Stimulated activated CD8-positive, alpha-beta memory T cell treated with anti-CD3 and anti-CD28 coated beads, Interleukin-7, amount 100 ng/mL, for 24 hours (primary cell): ENCODE data around the gene QRICH2.
"Not testable (repeated sequence)": the region's sequence is repeated elsewhere in the genome, so short reads cannot be mapped to it uniquely, and the experiment has no call there.

Source experiments
- DNase-seq: peaks from one replicate; pipeline ENCODE4 v3.0.0-alpha.2; 2020; ENCODE audit warnings: low read depth

QRICH2 gene

DNA sequence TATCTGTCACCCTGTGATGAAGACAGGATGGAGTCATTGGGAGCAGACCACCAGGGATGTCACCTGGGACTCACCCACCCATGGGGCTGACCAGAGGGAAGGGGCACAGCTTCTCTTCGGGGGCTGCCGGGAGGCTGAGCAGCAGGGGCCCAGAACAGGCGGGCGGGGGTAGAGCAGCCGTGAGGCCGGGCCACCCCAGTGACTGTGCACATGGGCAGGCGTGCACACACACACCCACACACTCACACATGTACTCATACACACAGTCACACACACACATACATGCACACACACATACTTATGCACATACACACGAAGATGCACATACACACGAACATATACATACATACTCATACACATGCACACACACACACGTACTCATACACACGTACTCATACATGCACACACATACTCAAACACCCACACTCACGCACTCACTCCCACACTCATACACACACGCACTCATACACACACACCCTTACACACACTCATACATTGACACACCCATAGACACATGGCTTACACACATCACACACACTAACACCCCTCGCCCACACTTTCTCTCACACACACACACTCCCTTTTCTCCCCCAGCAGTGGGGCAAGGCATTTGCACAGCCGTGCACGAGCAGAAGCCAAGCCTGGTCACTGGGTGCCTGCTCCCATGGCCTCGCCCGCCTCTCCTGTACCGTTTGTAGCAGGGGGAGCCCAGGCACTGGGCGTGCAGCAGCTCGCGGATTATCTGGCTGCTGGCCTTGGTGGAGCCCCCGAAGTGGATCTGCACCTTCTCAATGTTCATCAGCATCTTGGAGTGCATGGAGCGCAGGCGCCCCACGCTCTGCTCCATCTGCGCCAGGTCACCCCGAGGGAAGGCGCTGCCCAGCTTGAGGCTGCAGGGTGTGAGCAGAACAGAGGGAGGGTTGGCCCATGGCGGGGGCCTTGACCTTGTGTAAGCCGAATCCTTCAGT, 30.5 kb downstream of the QRICH2 start:
- DNase-seq: no peak

DNA sequence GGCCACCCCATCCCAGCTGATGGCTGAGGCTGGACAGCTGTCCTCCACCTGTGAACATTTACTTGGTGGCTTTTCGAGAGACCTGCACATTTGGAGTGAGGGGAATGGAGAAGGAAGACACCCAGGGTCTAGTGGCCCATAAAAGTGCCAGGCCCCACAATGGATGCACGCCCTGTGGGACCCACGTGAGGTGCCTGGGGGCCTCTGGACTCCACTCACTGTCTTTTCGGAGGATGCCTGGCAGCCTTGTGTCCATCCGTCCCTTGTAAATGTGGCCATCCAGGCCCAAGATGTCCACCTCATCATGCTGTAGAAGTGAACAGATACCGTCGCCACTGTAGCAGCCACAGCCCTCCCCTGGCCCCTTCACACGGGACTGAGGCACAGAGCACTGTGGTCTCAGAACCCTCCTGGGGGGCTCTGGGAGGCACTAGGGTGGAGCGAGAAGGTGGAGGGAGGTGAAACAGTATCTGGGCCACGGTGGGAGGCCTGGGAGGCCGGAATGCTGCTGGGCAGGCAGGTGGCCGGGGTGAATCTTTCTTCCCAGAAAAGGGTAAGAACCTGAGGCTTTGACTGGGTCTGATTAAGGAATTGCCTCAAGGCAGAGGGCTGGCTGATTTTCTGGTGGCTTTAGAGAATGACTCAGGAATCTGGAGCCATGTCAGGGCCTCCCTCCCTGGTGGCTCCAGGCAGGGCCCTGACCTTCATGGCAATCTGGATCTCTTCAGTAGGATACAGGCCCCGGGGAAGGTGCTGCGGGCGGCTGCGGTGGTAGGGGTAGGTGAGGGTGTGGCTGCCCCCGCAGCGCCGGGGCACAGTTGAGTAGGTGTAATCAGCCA, 31.4 kb downstream of the QRICH2 start:
- DNase-seq: no peak

DNA sequence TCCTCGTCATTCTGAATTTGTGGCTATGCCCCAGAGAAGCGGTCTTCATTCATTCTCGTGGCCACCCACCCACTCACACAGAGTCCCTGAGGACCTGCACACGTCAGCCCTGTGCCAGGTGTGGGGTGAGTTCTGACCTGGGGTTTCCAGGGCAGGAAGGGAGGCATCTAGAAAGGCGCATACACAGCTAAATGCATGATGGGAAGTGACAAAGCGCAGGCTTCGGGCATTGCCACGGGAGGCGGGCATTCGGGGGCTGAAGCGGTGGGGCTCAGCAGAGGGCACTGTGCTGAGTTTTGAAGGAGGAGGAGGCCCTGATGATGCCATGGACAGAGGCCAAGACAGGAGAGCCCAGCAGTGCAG, 32.0 kb downstream of the QRICH2 start:
- no peak for DNase-seq

DNA sequence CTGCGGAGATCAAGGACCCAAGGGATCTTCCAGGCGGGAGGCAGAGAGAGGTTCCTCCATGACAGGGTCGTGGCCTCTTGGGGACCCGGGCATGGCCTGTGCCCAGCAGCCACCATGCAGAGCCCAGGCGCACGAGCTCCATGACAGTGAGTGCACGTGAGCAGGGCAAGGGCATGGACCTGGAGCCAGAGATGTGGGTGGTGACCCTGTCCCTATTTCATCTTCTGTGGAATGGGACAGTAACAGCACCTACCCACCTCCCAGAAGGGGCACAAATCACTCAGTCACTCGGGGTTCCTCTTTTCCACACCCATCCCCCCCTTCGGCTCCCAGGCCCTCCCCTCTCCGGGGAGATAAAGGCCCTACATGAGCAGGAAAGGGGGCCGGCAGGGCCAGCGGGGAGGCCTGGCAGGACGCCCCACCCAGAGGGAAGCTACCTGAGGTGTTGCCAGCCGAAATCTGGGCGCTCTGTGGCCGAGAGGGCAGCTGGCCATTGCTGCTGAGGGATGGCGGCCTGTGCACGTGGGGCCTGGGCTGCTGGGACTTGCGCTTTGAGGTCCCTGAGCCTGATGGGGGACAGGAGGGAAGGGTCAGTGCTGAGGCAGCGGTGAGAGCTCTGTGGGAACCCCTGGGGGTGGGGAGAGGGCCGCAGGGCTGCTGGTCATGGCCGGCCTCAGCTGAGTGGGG, 32.6 kb downstream of the QRICH2 start:
- no peak for DNase-seq

DNA sequence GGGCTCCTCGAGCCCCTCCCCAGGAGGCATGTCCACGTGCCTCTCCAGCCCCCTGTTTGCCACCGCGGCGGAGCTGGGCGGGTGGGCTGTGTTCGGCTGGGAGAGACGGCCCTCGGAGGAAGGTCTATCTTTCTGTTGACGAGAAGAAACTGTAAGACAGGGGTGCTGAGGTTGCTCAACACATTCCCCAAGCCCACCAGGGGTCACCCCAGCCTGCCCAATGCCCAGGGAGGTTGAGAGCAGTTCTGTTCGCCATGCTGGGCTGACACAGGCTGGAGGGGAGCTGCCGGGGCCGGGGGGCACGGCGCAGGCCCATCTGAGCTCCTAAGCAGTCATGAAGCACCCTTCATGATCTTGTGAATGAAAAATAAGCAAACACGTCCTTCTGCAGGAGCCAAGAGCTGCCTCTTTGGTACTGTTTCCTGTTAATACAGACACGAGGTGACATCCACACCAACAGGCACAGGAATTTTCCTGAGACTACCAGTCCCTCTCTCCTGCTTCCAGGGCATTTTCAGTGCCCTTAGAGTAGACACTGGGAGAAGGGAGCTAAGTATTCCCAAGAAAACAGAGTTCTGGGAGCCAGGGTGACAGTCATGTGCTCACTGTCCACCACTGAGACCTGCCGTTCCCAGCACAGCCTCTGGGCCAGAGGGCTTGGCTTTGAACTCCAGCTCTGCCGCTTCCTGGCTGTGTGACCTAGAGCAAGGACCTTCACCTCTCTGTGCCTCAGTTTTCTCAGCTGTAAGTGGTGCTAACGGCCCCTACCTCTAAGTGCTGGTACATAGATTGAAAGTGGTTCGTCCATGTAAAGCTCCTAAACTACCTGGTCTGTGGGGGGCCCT, 33.7 kb downstream of the QRICH2 start:
- no peak for DNase-seq

DNA sequence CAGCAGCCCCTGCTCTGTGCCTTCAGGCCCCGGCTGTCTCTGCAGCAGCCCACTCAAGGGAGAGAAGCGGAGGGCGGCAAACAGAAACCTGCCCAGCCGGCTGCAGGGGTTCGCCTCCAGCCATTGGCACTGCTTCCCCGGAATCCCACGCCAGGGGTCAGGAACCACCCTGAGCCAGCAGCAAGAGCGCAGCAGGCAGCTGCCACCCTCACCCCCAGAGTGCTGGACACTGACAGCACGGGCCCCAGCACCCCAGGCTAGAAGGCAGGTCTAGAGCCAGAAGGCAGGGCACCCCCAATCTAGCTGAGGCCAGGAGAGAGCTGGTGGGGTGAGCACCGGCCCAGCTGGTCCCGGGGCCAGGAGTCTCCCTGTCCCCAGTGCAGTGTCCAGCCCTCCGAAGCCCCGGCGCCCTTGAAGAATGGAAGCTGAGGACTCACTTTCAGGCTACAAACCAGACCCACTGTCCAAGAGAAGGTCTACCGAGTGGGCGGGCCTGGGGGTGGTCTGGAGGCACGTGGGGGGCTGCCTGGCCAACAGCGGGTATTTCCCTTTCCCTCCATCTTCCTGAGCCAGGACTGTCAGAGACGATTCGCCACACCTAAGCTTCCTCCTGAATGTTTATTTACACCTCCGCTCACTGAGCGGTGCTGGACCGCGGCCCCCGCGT, 34.5 kb downstream of the QRICH2 start:
- DNase-seq: no peak

DNA sequence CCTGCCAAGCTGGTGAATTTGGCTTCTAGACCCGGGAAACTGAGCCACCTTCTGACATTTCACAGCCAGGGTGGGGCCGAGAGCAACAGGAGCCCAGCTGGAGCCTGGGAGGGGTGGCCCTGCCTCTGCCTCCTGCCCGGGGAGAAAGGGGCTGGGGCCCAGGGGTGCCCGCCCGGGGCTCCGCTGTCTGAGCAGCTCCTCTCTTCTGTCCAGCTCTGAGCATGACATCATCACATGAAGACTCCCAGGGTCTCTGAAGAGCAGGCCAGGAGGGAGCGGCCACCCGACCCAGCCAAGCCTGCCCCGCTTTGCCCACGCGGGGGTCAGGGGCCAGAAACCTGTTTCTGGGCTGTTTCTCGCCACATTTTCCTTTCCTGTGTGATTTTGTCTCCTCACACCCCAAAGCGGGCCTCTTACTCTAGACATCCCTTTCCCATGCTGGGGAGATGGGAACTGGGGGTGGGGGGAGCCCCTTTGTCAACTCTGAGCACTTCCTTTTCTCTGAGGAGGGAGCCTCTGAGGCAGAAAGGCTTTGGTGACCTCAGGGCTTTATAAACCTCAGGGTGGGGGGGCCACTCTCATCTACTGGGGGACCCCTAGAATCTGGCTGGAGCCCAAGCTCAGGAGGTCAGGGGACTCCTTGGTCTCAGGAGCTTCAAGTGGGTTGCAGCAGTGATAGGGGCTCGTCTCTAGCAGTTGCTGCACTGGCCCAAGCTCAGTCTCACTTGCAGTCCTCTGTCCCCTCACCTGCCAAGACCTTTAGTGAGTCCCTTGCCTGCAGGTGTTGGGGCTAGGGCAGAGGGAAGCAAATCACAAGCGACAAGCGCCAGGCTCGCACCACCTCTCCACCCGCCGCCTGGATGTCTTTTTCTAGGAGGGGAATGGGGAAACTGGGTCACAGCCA, 35.3 kb downstream of the QRICH2 start:
- DNase-seq: no peak

DNA sequence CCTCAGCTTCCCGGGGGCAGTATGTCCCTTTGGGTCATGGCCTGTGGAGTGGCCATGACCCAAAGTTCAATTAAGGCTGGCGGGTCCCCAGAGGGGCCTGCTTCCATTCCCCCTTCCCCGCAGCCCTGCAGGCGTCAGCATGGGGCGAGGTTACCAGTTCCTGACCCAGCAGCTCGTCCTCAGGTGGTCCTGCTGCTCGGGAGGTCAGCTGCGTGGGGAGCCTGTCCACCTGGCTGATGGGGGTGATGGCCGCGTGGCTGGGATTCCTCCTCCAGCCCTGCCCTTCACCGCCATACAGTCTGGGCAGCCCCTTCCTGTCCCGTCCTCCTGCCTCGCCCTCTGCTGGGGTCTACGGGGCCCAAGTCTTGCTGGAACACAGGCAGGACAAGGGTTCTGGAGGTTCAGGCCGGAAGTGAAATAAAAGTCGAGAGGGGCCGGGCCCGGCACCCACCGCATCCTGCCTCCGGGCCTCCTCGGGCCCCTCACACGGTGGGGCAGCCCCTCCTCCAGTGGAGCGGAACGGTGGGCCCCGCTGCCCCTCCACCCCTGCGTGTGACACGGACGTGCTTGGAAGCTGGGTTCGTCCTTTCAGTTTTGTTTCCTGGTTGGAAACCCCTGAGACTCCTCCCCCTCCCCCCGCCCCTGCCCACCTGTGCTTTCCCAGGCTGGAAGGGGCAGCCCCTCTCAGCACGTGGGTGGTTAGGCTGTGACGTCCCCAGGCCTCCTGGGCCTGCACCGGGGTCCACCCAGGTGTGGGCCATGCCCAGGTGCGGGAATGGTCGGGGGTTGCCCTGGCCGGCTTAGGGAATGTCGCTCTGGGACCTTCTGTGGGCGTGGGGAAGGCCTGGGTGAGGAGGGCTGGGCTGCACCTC, 36.2 kb downstream of the QRICH2 start:
- DNase-seq: peak; percentile 64

DNA sequence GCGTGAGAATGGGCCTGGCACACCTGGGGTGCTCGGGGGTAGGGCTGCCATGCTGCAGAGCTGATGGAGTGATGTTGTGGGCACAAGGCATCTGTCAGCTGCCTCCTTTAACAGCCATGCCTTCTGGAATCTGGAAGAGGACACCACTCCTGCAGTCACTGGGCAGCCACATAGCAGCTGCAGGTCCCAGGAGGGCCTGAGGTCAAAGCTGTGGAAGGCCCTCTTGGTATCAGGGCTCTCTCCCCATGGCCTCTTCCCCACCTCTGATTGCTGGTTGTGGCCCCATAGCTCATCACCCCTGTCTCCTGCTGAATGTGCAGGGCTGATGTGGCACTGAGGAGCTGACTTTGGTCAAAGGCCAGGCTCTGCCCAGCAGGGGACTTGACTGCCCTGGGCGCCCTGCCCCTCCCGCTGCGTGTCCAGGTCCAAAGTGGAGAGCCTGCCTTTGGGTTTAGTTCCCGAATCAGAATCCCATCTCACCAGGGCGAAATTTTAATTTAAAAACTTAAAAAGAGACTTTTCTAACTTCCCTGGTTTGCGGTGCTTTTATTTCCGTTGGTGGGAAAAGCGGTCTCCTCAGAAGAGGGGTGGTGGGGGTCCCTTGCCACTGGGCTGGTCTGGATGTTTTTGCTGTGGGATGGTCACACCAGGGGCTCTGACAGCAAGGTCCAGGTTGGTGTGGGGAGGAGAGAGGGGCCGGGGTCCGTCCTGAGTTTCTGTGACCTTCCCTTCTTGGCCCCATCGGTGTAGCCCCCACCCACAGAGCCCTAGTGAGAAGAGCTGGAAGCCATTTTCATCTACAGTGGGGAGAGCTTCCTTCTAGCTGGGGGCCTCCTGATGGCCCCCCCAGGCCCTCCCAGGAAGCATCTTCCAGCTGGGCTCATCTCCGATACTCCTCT, 37.1 kb downstream of the QRICH2 start:
- no peak for DNase-seq

DNA sequence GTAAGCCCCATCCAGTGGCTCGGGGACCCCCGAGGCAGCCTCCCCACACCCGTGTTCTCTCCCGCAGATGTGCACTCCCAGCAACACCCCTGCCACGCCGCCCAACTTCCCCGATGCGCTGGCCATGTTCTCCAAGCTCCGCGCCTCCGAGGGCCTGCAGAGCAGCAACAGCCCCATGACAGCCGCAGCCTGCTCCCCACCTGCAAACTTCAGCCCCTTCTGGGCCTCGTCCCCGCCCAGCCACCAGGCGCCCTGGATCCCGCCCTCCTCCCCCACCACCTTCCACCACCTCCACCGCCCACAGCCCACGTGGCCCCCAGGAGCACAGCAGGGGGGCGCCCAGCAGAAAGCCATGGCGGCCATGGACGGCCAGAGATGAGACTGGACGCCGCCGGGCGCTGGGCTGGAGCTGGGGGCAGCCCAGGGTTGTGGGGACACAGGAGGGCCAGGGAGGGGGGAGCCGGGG, 37.9 kb downstream of the QRICH2 start:
- DNase-seq: no peak

DNA sequence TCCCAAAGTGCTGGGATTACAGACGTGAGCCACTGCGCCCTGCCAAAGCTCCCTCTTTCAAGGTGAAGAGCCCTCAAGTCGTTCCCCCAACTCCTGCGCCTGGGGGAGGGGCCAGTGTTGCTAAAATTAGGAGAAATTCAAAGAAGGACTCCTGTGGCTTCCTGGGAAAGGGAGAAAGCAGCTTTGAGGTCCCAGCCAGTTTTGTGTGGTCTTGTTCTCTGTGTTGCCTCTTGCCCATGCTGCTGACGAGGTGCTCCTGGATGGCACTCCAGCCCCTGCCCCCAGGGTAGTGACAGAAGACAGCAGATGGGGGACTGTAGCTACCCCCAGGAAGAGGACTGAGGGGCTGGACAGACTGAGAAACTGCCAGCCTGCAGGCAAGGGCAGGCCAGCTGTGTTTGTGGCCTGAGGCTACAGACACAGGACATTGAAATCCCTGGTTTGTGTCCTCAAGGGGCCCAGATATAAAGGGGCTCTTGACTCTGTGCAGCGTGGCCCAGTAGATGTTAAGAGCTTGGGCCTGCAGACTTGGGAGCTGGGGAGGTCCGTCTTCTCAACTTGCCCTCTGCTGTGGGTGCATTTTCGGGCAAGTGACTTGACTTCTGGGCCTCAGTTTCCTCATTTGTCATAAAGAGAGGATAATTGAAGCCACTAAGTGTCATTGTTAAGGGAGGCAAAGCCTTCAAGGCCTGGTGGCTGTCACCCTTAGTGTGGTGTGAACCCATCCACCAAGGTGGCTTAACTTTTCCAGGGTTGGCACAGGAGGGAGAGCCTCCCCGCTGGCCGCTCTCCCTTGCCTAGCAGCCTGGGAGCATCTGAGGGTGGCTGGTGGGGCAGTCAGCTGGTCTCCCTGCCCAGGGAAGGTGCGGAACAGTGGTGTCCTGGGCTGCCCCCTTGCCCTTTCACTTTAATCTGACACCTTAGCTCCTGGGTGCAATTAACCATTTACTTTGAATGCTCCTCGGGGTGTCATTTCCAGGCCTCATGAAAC, 38.8 kb downstream of the QRICH2 start:
- DNase-seq: no peak

DNA sequence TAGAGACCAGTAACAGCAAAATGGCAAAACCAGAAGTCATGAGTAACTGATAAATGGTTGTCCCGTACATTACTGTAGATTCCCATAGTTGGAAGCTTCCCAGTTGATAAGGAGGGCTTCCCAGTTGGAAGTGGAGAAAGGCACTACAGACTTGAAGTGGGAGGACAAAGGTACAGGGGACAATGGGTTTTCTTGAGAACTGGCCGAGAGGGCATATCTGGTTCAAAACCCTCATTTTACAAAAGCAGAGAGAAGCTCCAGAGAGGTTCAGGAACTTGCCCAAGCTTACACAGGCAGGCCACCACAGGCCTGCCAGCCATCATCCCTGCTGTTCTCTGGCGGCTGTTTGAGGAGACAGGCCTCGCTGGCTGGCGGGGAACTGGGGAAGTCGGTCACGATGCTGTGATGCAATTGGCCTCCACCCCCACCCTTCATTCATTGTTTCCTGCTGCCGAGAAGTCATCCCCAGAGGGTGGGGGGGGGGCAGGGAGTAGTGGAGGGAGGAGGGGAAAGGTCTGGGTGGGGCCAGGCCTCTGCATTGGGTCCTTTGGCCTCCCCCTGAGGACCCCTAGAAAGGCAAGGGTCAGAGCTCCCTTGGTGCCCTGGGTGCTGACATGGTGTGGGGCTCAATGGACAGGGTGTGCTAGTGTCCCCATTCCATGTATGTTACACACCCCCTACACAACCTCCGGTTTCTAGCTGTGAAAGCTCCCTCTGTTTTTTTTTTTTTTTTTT, 39.9 kb downstream of the QRICH2 start:
- no peak for DNase-seq

DNA sequence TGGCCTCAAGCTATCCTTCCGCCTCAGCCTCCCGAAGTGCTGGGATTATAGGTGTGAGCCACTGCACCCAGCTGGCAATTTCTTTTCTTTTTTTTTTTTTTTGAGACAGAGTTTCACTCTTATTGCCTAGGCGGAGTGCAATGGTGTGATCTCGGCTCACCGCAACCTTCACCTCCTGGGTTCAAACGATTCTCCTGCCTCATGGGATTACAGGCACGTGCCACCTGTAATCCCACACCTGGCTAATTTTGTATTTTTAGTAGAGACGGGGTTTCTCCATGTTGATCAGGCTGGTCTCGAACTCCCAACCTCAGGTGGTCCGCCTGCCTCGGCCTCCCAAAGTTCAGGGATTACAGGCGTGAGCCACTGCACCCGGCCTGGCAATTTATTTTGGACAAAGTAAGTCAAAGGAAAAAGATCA, 40.5 kb downstream of the QRICH2 start:
- not testable (repeated sequence) for DNase-seq

DNA sequence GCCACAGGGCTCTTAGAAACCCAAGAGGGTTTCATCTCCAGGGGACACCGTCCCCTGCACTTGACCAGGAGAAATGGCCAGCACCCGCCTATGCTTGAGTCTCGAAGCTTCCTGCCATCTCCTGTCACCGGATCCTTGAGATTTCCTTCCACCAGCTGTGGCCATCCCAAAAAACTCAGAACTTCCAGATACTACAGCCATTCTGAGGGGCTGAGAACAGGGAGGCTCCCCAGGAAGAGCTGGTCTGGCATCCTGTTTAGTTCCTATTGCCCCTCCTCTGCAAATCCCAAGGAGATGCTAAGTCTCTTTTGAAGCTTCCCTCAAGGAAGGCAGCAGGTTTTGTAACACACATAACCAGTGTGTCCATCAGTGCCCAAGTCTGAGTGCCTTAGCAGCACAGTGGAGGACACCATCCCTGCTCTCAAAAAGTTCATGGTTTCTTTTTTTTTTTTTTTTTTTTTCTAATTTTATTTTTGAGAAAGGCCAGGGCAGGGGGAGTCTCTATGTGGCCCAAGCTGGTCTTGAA, 41.0 kb downstream of the QRICH2 start:
- DNase-seq: no peak

DNA sequence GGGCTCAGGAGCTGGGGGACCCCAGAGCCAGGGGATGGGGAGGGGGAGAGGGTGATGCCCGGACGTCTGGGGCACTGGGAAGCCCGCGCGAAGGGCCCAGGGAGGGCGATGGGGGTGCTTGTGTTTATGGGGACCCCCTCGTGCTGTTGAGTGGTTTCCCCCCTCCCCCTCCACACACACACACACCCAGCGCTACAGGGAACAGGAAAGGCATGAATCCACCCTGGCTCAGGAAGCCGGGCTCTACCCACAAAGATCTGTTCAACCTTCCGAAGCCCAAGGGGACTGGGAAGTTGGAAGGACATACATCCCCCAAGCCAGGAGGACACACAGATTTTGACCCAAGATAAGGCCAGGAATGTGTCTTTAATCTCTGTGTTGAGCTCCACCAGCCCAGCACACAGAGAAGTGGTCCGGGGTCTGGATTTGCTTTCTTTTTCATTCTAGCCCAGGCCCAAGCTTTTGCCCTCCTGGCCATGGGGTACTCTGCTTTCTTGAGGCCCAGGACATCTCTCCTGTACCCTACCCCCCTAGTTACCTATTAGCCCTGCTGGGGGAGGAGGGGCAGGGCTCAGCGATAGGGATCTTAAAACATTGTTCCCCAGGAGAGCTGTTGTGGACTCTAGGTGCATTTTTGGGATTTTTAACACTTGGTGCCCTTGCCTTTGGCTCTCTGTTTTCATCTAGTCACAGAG, 41.7 kb downstream of the QRICH2 start:
- no peak for DNase-seq
